Amygdala (tissue), 56 donors: Measurements from ENCODE around the gene CHST11.

Source experiments
- DNase-seq, 56 donors: peaks; one replicate each; lab custom pipeline; 2025; lab: John Stamatoyannopoulos, UW

CHST11 gene

DNA sequence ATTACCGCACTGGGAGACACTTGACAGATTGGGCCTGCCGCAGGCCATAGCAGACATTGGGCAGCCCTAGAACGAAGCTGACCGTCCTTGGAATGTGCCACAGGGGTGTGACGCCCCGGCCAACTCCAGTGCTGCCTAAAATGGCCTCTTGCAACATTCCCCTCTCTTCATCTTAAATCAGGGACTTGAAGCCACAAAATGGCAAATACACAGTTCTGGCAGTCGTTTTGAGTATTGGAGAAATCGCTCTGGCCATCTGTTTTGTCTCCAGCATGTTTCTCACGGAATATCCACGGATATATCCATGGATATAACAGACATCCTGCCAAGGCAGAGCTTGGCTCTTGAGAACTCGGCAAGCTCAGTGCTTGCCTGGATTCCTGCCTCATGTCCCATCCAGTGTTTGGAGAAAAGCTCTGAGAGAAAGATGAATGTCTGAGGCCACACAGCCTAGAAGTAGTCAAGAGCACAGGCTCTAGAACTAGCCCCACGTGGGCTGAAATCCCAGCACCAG, 158.4 kb downstream of the CHST11 start:
- DNase-seq, result no peak

DNA sequence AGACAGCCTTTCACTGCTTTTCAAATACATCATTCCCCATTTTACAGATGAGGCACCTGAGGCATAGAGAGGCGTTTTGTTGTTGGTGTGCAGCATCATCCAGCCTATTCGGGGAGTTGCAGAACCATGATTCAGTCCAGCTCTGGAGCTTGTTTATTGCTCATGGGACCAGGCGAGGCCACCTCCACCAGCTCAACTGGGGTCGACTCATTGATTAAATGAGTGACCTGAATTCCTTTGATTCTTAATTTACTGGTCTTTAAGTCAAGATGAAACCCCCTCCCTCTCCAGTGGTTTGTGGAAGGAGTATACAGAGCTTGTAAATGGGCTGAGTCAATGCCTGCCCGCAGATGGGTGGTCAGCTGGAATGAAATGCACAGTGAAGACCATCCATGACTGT, 161.9 kb downstream of the CHST11 start:
- no peak for DNase-seq

DNA sequence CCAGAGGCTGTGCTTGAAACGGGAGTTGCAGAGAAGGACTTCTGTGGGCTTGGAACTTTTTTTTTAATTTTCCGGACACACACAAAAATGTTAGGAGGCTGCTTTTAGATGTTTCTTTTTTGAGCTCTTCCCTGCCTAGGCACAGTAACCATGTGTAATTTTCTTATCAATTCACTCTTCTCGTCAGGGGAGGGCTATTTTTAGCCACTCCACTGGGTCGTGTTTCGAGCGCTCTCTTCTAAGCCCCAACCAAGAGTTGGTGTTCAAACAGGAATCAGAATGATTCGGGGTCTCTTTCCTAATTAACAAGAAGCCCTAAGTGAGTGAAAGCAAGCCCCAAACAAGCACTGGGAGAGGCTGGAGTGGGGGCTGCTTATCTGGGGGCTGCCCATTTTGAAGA, 162.6 kb downstream of the CHST11 start:
- DNase-seq, result no peak

DNA sequence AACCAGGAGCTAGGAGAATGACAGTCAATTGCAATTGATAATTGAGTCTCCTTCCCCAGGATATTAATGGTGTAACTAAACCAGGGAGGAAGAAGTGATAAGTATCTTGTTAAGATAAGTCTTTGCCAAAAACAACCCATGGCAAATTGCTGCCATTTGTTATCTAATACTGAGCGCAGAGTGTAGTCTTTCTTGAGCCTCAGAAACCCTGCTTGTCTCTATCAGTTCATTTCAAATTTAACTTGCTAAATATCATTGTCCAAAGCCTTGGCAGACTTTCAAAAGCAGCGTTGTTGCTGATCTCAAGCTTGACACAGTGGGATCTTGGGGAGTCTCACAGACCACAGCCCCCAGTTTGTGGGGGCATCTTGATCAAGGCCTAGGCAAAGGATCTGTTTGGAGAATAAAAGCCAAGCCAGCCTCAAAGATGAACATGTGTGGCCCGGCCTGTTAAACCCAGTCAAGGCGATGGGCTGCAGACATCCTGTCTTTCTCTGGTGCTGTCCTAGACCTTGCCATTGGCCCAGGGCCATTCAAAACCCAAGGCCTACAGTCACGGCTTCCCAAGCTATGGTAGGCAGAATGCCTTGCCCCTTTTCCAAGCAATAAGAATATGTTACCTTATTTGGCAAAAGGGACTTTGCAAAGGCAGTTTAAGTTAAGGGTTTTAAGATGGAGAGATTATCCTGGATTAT, 164.2 kb downstream of the CHST11 start:
- DNase-seq, result no peak

DNA sequence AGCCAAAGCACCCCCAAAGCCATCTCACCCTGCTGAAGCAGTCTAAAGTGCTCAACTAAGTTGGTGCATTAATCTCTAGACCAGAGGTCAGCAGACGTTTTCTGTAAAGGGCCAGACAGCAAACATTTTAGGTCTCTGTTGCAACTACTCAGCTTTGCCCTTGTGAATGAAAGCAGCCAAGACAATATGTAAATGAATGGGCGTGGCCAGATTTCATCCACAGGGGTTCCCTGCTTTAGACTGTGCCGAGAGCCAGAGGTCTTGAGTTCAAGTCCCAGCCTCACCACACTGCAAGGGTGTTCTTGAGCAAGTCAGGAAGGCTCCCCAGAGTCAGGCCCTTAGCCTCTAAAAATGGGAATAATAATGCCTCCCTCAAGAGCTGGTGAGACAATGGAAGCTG, 166.2 kb downstream of the CHST11 start:
- no peak for DNase-seq

DNA sequence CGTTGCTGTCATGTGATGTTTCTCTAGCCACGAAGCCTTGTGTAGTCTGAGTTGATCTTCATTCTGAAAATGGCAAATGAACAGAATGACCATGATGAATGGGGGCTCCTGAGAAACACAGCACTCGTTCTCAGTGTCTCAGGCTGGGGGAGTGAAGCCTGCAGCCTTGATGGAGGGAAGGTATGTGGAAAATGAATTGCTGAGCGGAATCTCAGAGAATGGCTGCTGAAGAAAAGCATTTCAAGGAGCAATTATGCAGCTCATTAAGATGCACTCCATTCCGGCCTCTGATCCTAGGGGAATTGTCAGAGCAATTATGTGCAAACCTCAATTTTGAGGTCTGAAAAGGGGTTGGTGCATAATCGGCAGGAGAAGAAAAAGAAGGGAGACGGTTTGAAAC, 167.1 kb downstream of the CHST11 start:
- no peak for DNase-seq

DNA sequence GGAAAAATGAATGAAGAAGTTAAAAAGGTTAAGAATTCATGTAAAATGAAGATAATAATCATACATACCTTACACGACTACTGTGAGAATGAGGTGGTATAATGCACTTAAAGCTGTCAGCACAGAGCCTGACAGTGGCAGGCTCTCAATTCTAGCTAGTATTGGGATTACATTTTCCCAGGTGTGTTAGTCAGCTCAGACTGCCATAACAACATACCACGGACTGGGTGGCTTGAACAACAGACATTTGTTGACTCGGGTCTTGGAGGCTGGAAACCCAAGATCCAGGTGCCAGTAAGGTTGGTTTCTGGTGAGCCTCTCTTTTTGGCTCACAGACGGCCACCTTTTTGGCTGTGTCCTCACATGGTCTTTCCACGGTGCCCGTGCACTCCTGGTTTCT, 167.8 kb downstream of the CHST11 start:
- DNase-seq, result no peak

DNA sequence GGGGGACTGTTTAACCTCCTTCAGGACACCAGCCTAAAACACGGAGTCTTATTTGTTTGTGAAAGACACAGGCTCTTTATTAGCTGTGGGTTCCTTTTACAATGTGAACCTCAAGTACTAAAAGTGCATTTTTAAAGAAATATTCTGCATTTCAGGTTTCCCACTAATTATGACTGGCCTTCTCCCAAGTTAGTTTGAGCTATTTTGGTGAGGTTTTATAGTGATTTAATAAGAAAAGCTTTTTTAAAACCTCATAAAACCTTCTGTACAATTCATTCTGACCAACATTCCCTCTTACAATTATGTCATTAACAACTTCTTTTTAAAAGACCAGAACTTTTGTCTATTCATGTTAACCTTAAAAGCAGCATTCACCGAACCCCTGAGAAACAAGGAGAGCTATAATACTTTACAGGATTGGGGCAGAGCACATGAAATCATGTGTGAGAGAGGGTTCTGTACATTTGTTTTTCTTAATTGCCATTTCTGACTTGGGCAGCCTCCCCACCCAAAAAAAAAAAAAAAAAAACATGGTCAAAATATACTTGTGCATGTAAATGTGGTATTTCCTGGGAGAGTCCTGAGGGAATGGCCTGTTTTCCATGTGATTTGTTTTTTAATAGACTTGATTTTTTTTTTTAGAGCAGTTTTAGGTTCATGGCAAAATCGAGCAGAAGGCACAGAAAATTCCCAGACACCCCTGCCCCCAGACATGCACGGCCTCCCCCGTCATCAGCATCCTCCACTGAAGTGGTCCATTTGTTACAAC, 169.5 kb downstream of the CHST11 start:
- no peak for DNase-seq

DNA sequence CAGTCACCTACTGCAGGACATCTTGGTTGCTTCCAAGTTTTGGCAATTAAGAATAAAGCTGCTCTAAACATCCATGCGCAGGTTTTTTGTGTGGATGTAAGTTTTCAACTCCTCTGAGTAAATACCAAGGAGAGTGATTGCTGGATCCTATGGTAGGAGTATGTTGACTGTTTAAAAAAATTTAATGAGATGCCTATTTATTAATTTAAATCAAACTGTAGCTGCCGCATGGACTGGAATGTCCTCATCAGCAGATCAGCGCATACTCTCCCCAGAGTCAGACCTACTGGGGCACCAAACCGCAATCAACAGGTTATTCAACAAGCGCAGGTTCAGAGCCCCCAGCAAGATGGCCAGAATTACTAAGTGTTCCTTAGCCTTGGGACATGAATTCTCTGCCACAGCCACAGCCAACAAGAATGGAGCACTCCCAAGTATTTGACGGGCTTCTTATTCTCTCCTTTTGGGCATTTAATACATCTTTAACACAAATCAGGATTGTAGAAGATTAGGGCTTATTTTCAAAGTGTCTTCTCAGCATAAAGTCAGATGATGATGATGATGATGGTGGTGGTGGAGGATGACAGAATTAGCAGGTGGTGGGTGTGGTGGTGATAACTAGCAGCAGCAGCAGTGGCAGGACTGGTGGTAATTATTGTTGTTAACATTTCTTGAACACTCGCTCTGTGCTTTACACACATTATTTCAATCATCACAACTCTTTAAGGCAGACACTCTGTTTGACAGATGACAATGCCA, 170.7 kb downstream of the CHST11 start:
- no peak for DNase-seq

DNA sequence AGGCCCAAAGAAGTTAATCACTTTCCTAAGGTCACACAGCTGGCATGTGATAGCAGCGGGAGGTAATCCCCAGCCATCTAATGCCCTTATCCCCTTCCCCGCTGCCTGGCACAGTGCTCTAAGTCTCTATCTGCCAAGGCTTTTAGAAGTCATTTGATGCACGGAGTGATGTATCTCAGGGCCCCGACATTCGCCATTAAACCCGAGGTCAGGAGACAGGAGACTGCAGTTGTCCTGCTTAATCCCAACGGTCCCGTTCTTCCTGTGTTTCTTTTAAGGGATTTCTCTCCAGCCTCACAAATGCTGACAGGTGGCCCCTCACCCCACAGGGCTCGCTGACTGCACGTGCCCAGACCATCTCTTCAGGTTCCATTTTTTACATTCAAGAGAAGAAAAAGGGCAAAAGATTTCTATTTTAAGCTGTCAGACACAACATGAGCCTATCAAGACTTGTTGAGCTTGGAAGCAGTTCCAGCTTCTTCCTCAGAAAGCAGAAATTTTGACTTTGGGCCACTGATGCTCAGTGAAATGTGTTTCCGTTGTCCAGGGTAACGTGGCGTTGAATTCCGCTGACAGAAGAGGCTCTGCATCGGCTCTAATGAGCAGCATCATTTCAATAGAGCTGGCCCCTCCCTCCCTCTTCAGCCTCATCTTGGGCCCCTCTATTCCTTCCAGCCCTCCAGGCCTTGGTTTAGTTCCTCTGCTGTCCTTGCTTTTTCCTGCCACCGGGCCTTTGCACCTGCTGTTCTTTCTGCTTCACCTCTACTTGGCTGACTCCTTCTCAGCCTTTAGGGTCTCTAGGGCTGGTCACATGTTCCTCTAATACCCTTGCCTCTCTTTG, 171.5 kb downstream of the CHST11 start:
- DNase-seq, result no peak

DNA sequence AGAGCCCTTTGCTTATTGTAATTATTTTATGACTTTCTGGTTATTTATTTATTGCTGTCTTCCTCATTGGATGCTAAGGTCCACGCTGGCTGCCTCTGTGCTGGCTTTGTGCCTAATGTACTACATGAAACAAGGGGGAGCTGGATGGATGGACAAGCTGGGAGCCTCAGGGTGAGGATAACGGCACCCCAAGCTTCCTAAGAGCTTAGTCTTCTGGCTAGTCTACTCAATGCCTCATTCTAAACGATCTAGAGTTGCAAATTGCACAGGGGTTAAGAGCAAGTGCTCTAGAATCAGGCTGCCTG, 172.0 kb downstream of the CHST11 start:
- no peak for DNase-seq

DNA sequence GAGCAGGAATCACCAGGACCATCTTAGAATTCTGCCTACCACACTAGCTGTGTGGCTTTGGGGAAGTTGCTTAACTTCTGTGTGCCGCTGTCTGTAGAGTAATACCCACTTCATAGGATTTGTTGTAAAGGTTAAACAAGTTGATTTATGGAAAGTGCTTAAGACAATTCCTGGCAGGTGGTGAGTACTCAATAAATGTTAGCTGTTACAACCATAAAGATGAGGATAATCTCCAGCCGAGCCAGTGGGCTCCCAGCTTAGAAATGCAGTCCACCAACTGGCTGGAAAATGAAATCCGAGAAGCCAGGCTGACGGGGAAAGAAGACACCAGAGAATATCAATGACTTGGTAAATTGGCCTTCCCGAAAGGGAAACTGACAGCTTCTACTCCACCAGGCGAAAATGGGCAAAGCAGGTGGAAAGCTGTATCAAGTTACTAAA, 173.5 kb downstream of the CHST11 start:
- no peak for DNase-seq

DNA sequence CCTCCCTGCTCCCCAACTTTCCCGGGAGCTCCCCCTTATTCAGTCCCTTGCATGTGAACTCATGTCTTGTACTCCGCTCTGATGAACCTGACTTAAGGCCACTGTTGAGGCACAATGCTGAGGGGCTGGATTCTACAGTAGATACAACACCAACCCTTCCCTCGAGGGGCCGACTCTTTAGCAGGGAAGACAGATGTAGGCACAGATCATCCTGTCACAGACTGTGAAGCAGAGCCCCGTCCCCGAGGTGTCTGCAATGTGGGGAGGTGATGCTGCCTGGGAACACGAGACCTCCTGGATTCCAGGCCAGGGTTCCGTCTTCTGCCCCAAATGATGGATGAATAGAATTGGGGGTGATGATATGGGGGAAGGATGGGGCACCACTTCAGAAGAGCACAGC, 175.1 kb downstream of the CHST11 start:
- DNase-seq, result no peak

DNA sequence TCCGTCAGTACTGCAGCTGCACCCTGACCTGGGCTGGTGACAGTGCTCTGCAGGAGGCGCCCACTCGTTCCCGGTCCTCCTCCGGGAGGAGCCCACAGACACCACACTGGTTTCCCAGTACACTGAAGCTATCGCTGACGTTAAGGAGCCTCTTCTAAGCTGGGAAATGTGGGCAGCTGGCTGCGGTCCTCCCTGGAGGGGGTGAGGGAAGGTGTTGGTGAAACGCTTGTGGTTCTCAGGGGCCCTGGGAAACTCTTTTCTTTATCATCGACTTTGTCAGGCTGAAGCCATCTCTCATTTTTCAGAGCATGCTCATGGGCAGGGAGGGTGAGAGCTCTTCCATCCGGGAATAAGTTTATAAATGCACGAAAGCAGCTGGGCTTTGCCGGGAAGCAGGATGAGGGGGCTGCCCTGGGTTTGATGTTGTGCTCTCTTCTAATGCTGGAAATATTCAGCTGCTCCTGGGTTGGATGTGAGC, 176.0 kb downstream of the CHST11 start:
- no peak for DNase-seq

DNA sequence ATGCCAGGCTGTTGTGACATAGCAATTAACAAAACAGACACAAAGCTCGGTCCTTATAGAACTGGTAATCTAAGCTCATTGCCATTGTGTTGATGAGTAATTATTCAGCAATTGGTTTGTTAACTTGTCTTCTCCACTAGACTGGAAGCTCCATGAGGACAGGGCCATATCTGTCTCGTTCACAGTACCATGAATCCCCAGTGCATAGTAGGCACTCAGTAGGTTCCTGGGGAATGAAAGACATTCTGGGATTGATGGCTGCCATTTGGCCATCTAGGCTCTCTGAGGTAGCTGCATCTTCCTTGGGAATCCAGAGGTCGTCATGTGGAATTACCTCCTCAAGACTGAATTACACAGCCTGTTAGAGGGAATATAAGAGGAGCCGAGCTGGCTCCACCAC, 177.3 kb downstream of the CHST11 start:
- no peak for DNase-seq

DNA sequence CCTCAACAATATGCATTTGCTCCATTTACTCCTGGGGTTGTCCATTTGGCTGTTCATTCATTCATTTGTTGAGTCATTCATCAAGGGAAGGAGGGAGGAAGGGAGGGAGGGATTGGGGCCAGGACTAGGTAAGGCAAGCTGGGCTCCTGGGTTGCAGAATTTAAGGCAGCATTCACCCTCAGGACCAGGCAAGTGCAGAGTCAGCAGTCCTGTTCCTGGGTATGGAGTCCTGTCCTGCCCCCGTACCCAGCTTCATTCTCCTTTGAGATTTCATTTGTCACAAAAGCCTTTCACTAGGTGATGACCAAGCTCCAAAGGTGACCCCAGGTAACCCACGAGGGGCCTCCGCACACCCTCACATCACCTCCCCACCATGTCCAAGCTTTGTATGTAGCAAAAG, 178.1 kb downstream of the CHST11 start:
- no peak for DNase-seq

DNA sequence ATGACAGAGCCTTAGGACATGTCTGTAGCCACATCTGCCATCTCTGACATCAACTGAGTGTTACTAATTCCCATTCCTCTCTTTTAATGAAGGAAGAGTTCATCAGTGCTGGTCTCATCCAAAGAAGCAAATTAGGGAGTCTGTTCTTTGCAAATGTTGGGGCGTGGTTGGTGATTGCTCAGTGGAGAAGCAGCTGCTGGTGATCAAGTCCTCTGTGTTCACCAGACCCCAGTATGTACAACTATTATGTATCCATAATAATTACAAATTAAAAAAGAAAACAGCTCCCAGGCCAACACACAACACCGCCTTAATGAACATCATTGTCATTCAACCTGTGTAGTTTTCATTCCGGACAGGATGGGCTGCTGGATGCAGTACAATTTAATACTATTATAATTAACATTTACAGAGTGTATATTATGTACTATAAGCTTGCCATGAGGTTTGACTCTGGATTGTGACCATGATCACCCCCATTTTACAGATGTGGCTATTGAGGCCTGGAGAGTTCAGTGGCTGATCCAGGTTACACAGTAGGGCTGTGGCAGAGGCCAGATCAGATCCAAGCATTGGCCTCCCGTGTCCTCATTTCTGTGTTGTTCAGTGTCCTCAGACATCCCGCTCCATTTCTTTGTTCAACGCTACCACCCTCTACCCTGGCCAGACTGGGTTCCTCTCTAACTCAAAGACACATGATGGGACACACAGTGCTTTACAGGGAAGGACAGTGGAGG, 179.0 kb downstream of the CHST11 start:
- no peak for DNase-seq

DNA sequence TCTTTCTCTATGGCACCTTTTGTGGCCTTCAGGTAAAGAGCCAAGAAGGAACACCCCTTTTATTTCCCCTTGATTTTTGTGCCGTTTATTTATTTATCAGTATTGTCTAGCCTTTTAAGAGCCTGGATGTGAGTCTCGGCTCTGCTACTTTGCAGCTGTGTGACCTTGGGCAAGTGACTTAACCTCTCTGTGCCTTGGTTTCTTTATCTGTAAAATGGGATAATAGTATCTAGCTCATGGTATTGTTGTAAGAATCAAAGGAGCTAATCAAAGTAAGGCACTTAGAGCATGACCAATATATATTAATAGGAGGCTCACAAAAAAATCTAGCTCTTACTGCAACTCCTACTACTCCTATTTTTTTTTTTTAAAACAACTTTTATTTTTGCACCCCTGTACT, 179.7 kb downstream of the CHST11 start:
- no peak for DNase-seq

DNA sequence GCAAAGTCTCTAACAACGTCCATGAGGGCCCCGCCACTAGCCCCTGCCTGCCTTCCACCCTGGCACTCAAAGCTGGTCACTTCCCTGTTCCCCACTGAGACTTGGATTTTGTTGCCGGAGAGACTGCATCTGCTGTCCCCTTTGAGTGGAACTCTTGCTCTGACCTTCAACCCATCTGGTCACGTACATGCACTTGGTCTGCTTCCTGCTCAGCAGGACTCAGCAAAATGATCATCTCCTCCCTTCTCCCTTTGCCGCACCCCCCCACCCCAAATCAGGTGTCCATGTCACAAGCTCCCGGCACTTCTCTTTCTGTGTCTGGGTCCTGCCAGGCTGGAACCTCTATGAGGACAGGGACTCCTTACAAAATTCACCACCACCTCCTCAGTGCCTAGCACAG, 180.9 kb downstream of the CHST11 start:
- DNase-seq, result no peak
